DND-41 (cell line): ENCODE results near the gene ADTRP.
A peak's percentile ranks its signal among the peaks of the same experiment; 100 is the strongest.

Experiments used
- EZH2 ChIP-seq: IDR thresholded peaks from 3 replicates; pipeline ENCODE4 v1.6.1; 2012; ENCODE audit warnings: borderline replicate concordance, low read depth, mild to moderate bottlenecking, moderate library complexity, low read length, inconsistent platforms; ENCODE audit not compliant: severe bottlenecking
- TF ChIP-seq, protein P1 (sequence below): IDR thresholded peaks from 2 replicates; pipeline ENCODE4 v1.5.1; 2012; ENCODE audit warnings: borderline replicate concordance, low read length, moderate library complexity, mild to moderate bottlenecking; ENCODE audit not compliant: poor library complexity, severe bottlenecking; ENCODE audit errors: extremely low read depth

DNA sequence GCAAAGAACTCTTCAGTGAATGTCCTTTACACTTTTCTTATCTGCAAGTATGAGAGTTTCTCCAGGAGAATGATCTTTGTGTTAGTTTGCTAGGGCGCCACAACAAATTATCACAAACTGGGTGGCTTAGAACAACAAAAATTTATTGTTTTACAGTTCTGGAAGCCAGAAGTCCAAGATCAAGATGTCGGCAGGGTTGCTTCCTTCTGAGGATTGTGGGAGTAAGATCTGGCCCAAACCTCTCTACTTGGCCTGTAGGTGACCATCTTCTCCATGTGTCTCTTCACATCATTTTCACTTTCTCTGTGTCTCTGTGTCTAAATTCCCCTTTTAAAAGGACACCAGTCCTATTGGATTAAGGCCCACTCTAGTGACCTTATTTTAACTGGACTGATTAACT lies 103.0 kb downstream of the ADTRP start:
- TF ChIP-seq, protein P1, sequence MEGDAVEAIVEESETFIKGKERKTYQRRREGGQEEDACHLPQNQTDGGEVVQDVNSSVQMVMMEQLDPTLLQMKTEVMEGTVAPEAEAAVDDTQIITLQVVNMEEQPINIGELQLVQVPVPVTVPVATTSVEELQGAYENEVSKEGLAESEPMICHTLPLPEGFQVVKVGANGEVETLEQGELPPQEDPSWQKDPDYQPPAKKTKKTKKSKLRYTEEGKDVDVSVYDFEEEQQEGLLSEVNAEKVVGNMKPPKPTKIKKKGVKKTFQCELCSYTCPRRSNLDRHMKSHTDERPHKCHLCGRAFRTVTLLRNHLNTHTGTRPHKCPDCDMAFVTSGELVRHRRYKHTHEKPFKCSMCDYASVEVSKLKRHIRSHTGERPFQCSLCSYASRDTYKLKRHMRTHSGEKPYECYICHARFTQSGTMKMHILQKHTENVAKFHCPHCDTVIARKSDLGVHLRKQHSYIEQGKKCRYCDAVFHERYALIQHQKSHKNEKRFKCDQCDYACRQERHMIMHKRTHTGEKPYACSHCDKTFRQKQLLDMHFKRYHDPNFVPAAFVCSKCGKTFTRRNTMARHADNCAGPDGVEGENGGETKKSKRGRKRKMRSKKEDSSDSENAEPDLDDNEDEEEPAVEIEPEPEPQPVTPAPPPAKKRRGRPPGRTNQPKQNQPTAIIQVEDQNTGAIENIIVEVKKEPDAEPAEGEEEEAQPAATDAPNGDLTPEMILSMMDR = peak; percentile 40
- no peak for TF ChIP-seq EZH2
